ENCODE measurements around the gene ICE1.

ICE1 gene

GRCh38 chr5:5451863-5452262 is 29.4 kb downstream of the ICE1 start:
- H3K36me3 ChIP-seq = peaks cover 34% of the 10 kb centered on the region
- no peak overlapping the region for H3K4me3 ChIP-seq (ENCODE audit: low read depth, low read length)
- no peak for DNase-seq
- no peak for TF ChIP-seq CTCF (IDR thresholded peaks at IDR 0.05; ENCODE audit: low read depth, low read length)
- no peaks in the 10 kb centered on the region for H3K27me3 ChIP-seq (ENCODE audit: insufficient read depth, low read depth, severe bottlenecking)
- H3K9me3 ChIP-seq (ENCODE audit: severe bottlenecking) = no peaks in the 10 kb centered on the region
- no peak overlapping the region for H3K27ac ChIP-seq

GRCh38 chr5:5453131-5453530 is 30.7 kb downstream of the ICE1 start:
- no peak overlapping the region for H3K27ac ChIP-seq
- TF ChIP-seq CTCF (IDR thresholded peaks at IDR 0.05; ENCODE audit: low read depth, low read length) = no peak
- no peaks in the 10 kb centered on the region for H3K27me3 ChIP-seq (ENCODE audit: insufficient read depth, low read depth, severe bottlenecking)
- DNase-seq = no peak
- H3K36me3 ChIP-seq = peaks cover 37% of the 10 kb centered on the region
- H3K4me3 ChIP-seq (ENCODE audit: low read depth, low read length) = no peak overlapping the region
- H3K9me3 ChIP-seq (ENCODE audit: severe bottlenecking) = no peaks in the 10 kb centered on the region

- TF ChIP-seq CTCF (IDR thresholded peaks at IDR 0.05; ENCODE audit: low read depth, low read length) = no peak
- H3K36me3 ChIP-seq = peaks cover 39% of the 10 kb centered on the region
Measured at GRCh38 chr5:5454391-5454790, 31.9 kb downstream of the ICE1 start.

GRCh38 chr5:5456858-5457257 is 34.4 kb downstream of the ICE1 start:
- TF ChIP-seq CTCF (IDR thresholded peaks at IDR 0.05; ENCODE audit: low read depth, low read length) = no peak
- no peaks in the 10 kb centered on the region for H3K27me3 ChIP-seq (ENCODE audit: insufficient read depth, low read depth, severe bottlenecking)
- no peaks in the 10 kb centered on the region for H3K9me3 ChIP-seq (ENCODE audit: severe bottlenecking)
- peaks cover 55% of the 10 kb centered on the region for H3K36me3 ChIP-seq
- H3K4me3 ChIP-seq (ENCODE audit: low read depth, low read length) = no peak overlapping the region
- no peak for DNase-seq
- H3K27ac ChIP-seq = no peak overlapping the region

More at GRCh38 chr5:5454391-5454790, 31.9 kb downstream of the ICE1 start:
- H3K27me3 ChIP-seq (ENCODE audit: insufficient read depth, low read depth, severe bottlenecking) = no peaks in the 10 kb centered on the region
- H3K9me3 ChIP-seq (ENCODE audit: severe bottlenecking) = no peaks in the 10 kb centered on the region
- no peak overlapping the region for H3K4me3 ChIP-seq (ENCODE audit: low read depth, low read length)
- H3K27ac ChIP-seq = no peak overlapping the region
- DNase-seq = no peak

GRCh38 chr5:5460311-5460710 is 37.8 kb downstream of the ICE1 start:
- Histone ChIP-seq H3K9me3 (ENCODE audit: severe bottlenecking) (no peaks in the 10 kb centered on the region), H3K27ac (no peak overlapping the region), H3K36me3 (peaks cover 78% of the 10 kb centered on the region), H3K27me3 (ENCODE audit: insufficient read depth, low read depth, severe bottlenecking) (no peaks in the 10 kb centered on the region), H3K4me3 (ENCODE audit: low read depth, low read length) (no peak overlapping the region)
- no peak for DNase-seq
- no peak for TF ChIP-seq CTCF (IDR thresholded peaks at IDR 0.05; ENCODE audit: low read depth, low read length)

- no peak overlapping the region for H3K4me3 ChIP-seq (ENCODE audit: low read depth, low read length)
- no peaks in the 10 kb centered on the region for H3K27me3 ChIP-seq (ENCODE audit: insufficient read depth, low read depth, severe bottlenecking)
- no peak overlapping the region for H3K27ac ChIP-seq
- DNase-seq = no peak
- no peaks in the 10 kb centered on the region for H3K9me3 ChIP-seq (ENCODE audit: severe bottlenecking)
- no peak for TF ChIP-seq CTCF (IDR thresholded peaks at IDR 0.05; ENCODE audit: low read depth, low read length)
- peaks cover 85% of the 10 kb centered on the region for H3K36me3 ChIP-seq
Measured at GRCh38 chr5:5461012-5461411, 38.5 kb downstream of the ICE1 start.

All from WERI-Rb-1 (cell line).